ENCODE data around the gene SPARCL1. TPM values are rescaled to one million over a fixed set of nuclear protein-coding genes. Genes with fewer than 3 reads are reported as not detected.
"Not testable (repeated sequence)": the region's sequence is repeated elsewhere in the genome, so short reads cannot be mapped to it uniquely, and the experiment has no call there.

The SPARCL1 gene
- total RNA-seq, 4 donors from 2014 or later: 225 to 357 (median 273) TPM

GRCh38 chr4:87491436-87491835 is 37.7 kb downstream of the SPARCL1 start:
- H3K27me3 ChIP-seq: no peaks in the 10 kb centered on the region
- ATAC-seq (no peak), DNase-seq (no peak)
- H3K9me3 ChIP-seq: no peaks in the 10 kb centered on the region
- no peak for TF ChIP-seq POLR2A (IDR thresholded peaks at IDR 0.05)
- TF ChIP-seq CTCF (IDR thresholded peaks at IDR 0.05 in 4 of 5, conservative IDR thresholded peaks at IDR 0.05 in 1 of 5): no peak
- peaks cover 0 to 20% of the 10 kb centered on the region in 2 donors for H3K4me1 ChIP-seq
- intact Hi-C loops (cut with DNase I; ENCODE audit: low total_unique reads) (no loop called here), in situ Hi-C loops (cut with MboI; ENCODE audit: low sequenced_read_pairs in 4 of 4) (no loop called here)
- H3K27ac ChIP-seq: no peak overlapping the region
- H3K36me3 ChIP-seq: peaks cover 4 to 58% of the 10 kb centered on the region in 2 donors
- H3K4me3 ChIP-seq: no peak overlapping the region

GRCh38 chr4:87490664-87491369 is 38.4 kb downstream of the SPARCL1 start:
- no peak for ATAC-seq
- Histone ChIP-seq H3K4me3 (no peak overlapping the region), H3K27ac (peak overlapping the region in 3 of 4 donors; percentile 46 to 59 (median 51)), H3K4me1 (peaks cover 0 to 20% of the 10 kb centered on the region in 2 donors), H3K9me3 (no peaks in the 10 kb centered on the region), H3K27me3 (no peaks in the 10 kb centered on the region), H3K36me3 (peaks cover 4 to 58% of the 10 kb centered on the region in 2 donors)
- intact Hi-C loops (cut with DNase I; ENCODE audit: low total_unique reads): no loop called here
- no peak for TF ChIP-seq POLR2A (IDR thresholded peaks at IDR 0.05)
- no peak for TF ChIP-seq CTCF (IDR thresholded peaks at IDR 0.05 in 4 of 5, conservative IDR thresholded peaks at IDR 0.05 in 1 of 5)
- in situ Hi-C loops (cut with MboI; ENCODE audit: low sequenced_read_pairs in 4 of 4): no loop called here
- DNase-seq: no peak

- peaks cover 0 to 20% of the 10 kb centered on the region in 2 donors for H3K4me1 ChIP-seq
- ATAC-seq (peak; percentile 33 to 42), DNase-seq (no peak)
- no peaks in the 10 kb centered on the region for H3K9me3 ChIP-seq
- H3K27ac ChIP-seq: peak overlapping the region in 3 of 4 donors; percentile 18 to 51 (median 46)
- H3K36me3 ChIP-seq: peaks cover 4 to 58% of the 10 kb centered on the region in 2 donors
- H3K4me3 ChIP-seq: no peak overlapping the region
- in situ Hi-C loops (cut with MboI; ENCODE audit: low sequenced_read_pairs in 4 of 4) (no loop called here), intact Hi-C loops (cut with DNase I; ENCODE audit: low total_unique reads) (no loop called here)
- TF ChIP-seq CTCF (IDR thresholded peaks at IDR 0.05 in 4 of 5, conservative IDR thresholded peaks at IDR 0.05 in 1 of 5): no peak
- TF ChIP-seq POLR2A (IDR thresholded peaks at IDR 0.05): no peak
- no peaks in the 10 kb centered on the region for H3K27me3 ChIP-seq
These were observed 39.5 kb downstream of the SPARCL1 start for GRCh38 chr4:87489678-87490077.

GRCh38 chr4:87488666-87489065 is 40.5 kb downstream of the SPARCL1 start:
- DNase-seq; intact Hi-C loops (cut with DNase I; ENCODE audit: low total_unique reads); in situ Hi-C loops (cut with MboI; ENCODE audit: low sequenced_read_pairs in 4 of 4); H3K9me3 ChIP-seq; H3K4me3 ChIP-seq; H3K27me3 ChIP-seq; ATAC-seq: not testable (repeated sequence)
- peaks cover 0 to 13% of the 10 kb centered on the region in 2 donors for H3K4me1 ChIP-seq
- H3K36me3 ChIP-seq: peaks cover 0 to 54% of the 10 kb centered on the region in 2 donors
- peak overlapping the region; percentile 1 to 51 (median 34) for H3K27ac ChIP-seq

GRCh38 chr4:87483247-87483646 is 45.9 kb downstream of the SPARCL1 start:
- peaks cover 0 to 35% of the 10 kb centered on the region in 2 donors for H3K36me3 ChIP-seq
- not testable (repeated sequence) for H3K27me3 ChIP-seq, ATAC-seq

More at GRCh38 chr4:87483247-87483646, 45.9 kb downstream of the SPARCL1 start:
- H3K9me3 ChIP-seq; DNase-seq; H3K4me1 ChIP-seq; H3K4me3 ChIP-seq; H3K27ac ChIP-seq; in situ Hi-C loops (cut with MboI; ENCODE audit: low sequenced_read_pairs in 4 of 4); intact Hi-C loops (cut with DNase I; ENCODE audit: low total_unique reads): not testable (repeated sequence)
